Panc1 (cell line): ENCODE measurements around the gene PALM2AKAP2.

Experiments used
- CTCF ChIP-seq: fragments of 450-650 bp; IDR thresholded peaks from 2 replicates; pipeline ENCODE4 v1.5.1; 2017; ENCODE audit warnings: mild to moderate bottlenecking
- POLR2AphosphoS5 ChIP-seq: IDR thresholded peaks from 2 replicates; pipeline ENCODE4 v1.6.1; 2012; ENCODE audit warnings: mild to moderate bottlenecking, low read depth, low read length, moderate library complexity
- REST ChIP-seq, 2 experiments: IDR thresholded peaks; 2 replicates each; pipeline ENCODE4 v1.6.1; 2011 to 2012; ENCODE audit warnings: low read depth in 2 of 2, control low read depth in 1 of 2, low read length in 1 of 2, mild to moderate bottlenecking in 1 of 2, moderate library complexity in 1 of 2; ENCODE audit not compliant: insufficient read depth in 1 of 2
- SIN3A ChIP-seq: IDR thresholded peaks from 2 replicates; pipeline ENCODE4 v1.6.1; 2012; ENCODE audit warnings: low read depth, mild to moderate bottlenecking, low read length, moderate library complexity, borderline replicate concordance; ENCODE audit not compliant: insufficient read depth
- TCF7L2 ChIP-seq: IDR thresholded peaks from 2 replicates; pipeline ENCODE4 v1.6.1; 2011; ENCODE audit warnings: mild to moderate bottlenecking, low read depth, low read length, inconsistent platforms

- TF ChIP-seq CTCF (peak; percentile 70), POLR2AphosphoS5 (no peak), TCF7L2 (no peak), REST (IDR thresholded peaks at IDR 0.05; ENCODE audit: insufficient read depth in 1 of 2, low read depth in 2 of 2, low read length in 1 of 2) (no peak), SIN3A (no peak)
These were observed 38.0 kb downstream of the PALM2AKAP2 start for GRCh38 chr9:109817846-109818472.
